HG03558 (cell line): ENCODE measurements around the gene OR9Q1.
"Not testable (repeated sequence)": the region's sequence is repeated elsewhere in the genome, so short reads cannot be mapped to it uniquely, and the experiment has no call there.

Source experiments
- ATAC-seq: cut with Tn5 transposase; IDR thresholded peaks from one replicate; pipeline ENCODE4 v1.9.1; 2021; ENCODE audit warnings: moderate number of reproducible peaks; ENCODE audit not compliant: unreplicated experiment; ENCODE audit errors: extremely low read depth

The OR9Q1 gene

DNA sequence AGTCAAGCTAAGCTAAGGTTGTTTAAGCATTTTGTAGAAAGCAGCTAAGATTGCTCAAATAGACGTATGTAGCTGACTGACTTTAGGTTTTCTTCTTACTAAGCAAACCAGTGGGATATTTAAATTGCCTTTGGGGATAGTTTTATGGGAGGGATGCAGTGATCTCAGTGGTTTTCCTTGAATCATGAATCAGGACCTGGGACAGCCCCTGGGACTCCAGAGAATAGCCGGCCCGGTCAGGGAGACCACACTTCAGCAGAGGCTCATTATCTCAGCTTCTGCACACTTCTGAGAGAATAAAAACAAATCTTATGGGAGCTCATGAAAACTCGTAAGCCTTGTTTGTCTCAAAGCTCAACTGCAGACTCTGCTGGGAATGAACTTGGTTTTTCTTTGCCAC lies 101.8 kb downstream of the OR9Q1 start, which contains the start of gene OR9I1:
Gene OR9I1, minus strand, starts transcription at position 62 of the 400 bp plus-strand sequence. CDS start 6,086 bp downstream, outside the sequence.
- no peak for ATAC-seq

DNA sequence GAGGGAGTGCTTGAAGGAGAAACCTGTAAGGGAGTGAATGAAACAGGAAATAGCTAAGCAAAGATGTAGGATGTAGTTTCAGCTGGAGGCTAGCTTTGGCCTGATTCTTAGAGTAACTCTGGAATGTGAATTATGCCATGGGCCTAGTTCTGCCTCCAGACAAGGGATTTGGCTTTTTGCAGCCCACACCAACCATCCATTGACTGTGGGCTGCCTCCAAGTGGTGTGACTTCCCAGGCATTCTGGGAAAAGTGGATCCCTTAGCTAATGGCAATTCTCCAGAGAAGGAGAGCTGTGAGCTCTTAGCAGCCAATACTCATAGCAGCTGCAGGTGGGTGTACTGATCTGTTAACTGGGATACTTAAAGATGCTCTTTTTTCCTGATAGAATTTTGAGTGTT lies 103.7 kb downstream of the OR9Q1 start:
- no peak for ATAC-seq

DNA sequence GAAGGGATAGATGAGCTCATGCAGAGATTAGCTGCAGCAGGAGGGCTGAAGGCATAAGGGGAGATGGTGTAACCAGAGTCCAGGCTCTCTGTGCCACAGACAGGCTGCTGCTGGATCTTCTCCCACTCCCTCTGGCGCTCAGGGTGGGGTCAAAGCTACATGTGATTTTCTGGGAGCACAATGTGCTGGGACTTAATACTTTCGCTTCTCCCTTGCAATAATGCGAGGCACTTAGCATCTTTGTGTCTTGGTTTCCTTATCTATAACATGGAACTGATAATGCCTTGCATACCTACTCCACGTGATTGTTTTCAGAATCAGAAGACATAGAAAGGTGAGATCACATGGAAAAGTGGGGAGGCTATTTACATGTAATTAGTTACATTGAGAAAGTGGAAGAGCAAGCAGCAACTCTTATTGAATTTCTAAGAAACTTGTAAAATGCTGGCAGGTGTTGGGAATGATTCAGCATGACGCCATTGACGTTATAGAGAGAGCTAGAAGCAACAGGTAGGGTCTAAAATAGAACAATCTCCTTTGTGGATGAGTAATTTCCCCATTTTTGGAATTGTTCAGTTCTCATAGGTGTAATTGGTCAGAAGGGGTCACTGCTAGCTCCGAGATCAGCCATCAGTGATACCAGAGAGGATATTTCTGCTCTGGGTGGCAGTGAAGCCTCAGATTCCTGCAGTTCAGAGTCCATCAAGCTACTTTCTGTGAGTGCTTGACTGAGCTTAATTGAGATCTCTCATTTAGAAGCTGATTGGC lies 109.8 kb downstream of the OR9Q1 start:
- ATAC-seq, result no peak

DNA sequence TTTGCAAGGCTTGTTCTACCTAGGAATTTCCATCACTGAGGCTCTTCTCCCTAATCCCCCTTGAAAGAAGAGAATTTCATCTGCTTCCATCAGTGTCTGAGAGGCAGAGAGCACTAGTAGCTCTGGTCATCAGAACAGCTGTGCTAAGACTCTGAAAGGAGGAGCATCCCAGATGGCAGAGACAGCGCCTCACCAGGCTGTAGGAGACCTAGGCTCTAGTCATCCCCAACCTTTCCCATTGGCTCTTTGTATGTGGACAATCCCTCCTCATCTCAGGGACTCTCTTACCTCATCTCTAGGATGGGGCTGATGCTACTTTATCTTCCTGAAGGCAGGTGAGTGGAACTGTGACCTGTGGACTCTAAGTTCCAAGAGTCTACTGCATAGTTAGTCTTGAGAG lies 110.5 kb downstream of the OR9Q1 start:
- ATAC-seq, result no peak

DNA sequence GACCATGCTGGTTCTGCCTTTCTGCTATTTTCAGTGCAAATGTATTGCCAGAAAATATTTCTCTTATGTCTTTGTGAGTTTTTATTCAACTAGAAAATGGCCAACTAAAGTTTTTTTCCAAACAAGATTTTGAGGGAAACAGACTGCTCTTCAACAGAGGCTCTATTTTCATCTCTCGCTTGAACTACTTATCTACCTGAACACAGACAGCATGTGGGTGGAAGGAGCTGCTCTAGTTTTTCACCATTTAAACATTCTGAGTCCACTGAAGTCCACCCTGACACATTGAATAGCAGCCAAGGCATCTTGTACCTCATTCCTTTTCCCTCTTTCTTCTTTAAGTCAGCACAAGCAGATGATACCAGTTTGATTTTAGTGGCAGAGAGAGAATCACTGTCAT lies 111.5 kb downstream of the OR9Q1 start:
- no peak for ATAC-seq

DNA sequence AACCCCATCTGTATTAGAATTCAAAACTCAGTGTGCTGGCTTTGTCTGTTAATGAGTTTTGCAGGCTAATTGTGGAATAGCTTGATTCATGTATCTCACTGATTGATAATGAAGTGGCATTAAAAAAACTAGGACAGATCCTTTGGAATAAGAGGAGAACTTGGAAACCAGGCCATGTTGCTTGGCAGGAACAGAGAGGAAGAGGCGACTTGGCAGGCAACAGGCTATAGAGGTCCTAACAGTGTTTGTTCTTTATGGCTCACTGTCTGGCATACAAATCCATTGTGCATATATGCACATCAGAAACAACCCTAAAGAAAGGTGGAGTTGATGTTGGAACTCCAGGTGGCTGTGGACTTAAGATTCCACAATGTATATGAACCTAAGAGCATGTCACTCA lies 119.1 kb downstream of the OR9Q1 start:
- no peak for ATAC-seq

DNA sequence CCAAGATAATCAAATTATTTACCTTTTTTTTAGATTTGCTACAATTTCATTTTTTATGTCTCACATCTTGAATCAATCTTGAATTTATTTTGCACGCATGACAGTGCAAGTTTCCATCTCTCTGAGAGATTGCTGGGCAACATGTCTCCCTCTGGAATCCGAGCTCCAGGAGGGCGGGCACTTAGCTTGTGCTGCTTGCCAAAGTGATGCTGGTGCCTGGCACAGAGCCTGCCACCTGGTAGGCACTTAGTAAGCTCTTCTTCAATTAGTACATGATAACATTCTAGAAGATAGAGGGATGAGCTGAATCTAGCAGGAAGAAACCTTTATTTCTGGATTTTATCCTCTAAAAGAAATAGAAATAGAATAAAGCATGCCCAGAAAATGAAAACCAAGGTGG lies 129.1 kb downstream of the OR9Q1 start:
- ATAC-seq, result no peak

DNA sequence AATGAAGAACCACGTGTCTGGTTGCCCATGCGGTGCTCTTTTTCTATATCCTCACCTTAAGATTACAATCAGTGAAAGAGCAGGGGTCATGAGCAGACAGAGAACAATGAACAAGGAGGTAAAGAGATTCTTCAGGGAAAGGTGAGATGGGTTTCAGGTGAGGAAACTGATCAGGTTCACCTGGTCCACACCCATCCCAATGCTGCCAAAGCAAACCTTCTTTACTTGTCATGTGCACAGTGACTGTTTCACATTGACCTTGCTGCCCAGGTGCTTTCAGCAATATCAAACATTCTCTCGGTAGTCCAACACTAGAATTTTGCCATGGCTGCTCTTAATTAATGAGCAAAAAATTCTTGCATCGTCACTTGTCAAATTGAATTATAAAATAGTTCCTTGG lies 140.7 kb downstream of the OR9Q1 start:
- ATAC-seq, result no peak

DNA sequence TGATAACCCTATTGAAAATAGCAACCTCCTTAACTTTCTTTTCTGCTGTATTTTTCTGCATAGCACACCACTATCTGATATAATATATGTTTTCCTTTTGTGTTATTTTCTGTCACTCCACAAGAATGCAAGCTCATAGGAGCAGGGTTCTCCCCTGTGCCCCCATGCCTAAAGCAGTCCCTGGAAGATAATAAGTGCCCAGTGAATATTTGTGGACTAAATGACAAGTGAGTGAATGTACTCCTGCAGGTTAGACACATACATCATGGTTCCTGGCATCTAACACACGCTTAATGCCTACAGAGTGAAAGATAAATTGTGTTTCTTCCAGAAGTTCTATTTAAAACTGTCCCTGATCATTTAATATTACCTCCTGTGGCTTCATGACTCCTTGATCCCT lies 141.3 kb downstream of the OR9Q1 start:
- ATAC-seq, result no peak

DNA sequence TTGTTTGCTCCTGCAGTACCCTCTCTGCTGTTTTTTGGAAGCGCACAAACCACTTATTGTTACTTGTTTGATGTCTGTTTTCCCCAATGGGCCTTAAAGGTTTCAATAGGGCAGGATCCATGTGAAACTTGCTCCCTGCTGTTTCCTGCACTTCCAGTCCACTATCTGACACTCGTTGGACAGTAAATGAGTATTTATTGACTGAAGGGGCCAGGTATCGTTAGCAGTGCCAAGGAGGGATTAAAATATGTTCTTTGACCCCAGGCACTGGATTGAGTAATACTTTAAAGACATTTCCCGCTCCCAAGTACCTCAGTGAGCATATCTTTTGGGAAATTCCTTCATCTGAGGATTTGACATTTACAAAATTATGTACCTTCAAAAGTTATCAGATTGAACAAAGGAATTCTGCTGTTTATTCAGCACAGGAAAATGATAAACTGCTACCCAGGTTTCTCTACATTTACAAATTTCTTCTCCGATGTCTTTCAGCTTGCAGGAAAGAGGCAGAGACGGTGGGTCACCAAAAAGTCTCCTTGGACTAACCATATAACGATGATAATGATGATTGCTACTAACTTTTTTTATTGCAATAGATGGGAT lies 141.9 kb downstream of the OR9Q1 start:
- ATAC-seq, result no peak

DNA sequence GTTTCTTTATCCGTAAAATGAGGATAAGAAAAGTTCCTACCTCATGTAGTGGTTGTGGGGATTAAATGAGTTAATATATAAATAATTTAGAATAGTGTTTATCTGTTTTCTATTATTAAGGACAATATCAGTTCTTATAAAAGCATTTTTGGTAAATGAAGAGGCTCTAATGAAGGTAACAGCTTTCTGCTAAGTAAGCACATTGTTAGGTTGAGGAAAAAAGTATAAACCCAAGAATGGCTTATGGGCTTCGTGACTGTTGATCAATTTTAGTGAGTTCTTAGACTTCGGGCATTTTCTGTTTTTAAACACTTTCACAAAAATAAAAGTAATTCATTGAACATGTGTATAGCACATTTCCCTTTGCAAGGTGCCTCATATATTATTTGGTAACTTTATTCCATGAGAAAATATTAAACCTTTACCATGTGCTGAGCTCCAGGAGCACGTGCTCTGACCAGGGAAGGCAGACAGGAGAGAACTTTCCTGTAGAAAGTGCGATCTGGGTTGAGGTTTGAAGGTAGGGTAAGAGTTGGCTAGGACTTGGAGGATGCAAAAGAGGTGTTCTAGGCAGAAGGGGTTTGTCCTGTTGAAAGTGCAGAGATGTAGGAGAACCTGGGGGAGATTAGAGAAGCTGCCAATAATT lies 153.9 kb downstream of the OR9Q1 start:
- ATAC-seq, result no peak

DNA sequence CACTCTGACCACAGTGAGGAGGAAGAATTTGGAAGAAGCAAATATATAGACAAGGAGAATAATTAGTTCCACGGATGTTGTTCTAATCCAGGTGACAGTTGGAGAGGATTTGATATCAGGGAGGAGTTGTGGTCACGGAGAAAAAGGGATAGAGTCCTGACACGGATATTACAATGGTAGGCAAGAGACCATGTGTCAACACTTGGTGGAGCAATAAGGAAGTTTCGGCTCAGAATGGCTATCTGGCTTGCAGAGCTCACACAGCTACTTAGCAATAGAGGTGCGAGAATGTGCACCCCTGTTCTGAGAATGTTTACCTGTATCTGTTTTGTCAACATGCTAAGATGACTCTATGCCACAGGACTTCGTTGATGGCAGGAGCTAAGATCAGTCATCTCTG lies 154.8 kb downstream of the OR9Q1 start:
- ATAC-seq, result no peak

DNA sequence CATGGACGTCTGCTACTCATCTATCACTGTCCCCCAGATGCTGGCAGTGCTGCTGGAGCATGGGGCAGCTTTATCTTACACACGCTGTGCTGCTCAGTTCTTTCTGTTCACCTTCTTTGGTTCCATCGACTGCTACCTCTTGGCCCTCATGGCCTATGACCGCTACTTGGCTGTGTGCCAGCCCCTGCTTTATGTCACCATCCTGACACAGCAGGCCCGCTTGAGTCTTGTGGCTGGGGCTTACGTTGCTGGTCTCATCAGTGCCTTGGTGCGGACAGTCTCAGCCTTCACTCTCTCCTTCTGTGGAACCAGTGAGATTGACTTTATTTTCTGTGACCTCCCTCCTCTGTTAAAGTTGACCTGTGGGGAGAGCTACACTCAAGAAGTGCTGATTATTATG lies 156.0 kb downstream of the OR9Q1 start:
- ATAC-seq, result no peak

DNA sequence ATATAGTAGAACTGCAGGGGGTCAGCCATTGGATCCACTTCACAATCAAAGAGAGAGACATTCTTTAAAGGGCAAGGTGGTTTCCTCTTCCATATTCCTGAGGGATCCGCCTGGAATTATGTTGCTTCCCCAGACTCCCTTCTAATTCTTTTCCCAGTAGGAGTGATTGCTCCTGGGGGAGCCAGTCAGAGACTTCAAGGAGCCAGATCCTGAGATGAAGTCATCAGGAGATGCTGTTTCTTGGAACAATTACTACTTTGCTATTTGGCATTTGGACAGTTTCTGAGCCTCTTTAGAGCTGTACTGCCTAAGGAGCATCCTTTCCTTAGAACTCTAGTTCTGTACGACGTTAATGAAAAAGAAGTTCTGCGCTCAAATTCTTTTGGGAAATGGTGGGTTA lies 163.3 kb downstream of the OR9Q1 start:
- no peak for ATAC-seq

DNA sequence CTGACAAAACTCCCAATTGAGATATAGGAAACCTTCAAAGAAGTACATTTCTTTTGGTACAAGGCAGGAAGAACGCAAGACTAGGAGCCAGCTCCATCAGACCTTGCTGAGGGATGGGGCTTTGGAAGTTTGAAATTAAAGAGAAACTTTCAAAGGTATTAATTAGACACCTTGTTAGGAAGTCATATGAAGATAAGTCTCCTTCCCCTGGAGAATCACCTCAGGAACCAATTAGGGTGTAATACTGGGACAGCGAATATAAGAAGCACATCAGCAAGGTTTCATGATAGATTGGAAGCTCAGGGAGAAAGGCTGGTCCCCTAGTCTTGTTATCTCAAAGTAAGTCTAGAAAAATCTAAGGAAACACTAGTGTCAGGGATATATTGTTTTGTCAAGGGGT lies 165.1 kb downstream of the OR9Q1 start, which contains the start of gene OR9Q2:
Gene OR9Q2, plus strand, starts transcription at position 301 of the 400 bp plus-strand sequence. CDS start 1,421 bp downstream, outside the sequence.
- ATAC-seq, result no peak

DNA sequence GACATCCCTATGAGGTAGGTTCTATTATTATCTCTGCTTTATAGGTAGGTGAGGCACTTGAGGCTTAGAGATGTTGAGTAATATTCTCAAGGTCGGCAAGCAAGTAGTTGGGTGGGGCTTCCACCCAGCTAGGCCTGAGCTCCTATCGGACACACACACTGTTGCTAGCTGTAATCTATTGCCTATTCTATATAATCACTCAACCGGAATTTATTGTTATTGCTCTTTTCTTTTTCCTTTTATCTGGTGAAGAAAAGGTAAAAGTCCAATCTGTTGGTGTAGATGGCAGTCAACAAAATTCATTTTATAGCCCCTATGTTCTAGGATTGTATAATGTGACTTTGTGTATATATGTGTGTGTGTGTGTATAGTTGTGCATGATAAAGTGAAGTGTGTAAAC lies 168.5 kb downstream of the OR9Q1 start:
- ATAC-seq, result no peak

DNA sequence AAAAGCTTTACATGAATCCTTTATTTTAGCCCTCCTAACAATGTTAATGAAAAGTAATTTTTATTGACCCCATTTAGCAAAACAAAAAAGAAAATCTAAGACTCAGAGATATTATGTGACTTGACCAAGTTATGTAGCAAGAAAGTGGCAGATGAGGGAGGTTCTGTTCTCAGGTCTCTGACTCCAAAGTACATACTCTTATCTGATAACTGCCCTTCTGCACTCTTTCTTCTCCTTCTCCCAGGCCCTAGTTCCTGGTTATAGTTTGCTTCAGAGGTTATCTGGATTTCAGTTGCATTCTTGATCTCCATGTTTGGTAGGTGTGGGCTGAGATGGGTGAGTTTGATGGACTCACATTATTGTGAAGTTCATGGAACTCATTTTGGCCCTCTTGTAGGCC lies 169.7 kb downstream of the OR9Q1 start:
- no peak for ATAC-seq

DNA sequence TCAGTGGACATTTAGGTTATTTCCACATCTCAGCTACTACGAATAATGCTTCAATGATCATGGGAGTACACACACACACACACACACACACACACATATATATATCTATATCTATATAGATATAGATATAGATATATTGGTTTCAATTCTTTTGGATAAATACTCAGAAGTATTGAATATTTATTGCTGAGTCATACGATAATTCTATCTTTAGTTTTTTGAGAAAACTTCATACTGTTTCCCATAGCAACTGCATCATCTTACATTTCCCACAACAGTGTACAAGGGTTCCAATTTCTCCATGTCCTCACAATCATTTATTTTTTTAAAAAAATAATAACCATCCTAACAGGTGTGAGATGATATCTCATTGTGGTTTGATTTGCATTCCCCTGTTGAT lies 172.3 kb downstream of the OR9Q1 start:
- no peak for ATAC-seq

DNA sequence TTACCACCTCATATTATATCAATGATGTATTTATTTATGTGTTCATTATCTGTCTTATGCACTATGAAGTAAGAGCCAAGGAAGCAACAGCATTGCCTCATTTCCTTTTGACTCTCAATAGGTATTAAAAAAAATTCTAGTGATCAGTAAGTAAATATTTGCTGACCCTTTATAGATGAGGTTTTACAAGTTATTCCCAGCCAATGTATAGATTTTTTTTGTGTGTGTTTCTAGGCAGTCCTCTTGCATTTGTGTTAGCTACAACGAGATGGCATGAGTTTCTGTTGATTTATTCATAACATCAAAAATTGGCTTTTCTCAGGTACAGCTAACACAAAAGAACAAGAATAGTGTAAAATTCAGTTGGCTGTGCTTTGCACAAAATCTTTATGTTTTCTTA lies 175.6 kb downstream of the OR9Q1 start:
- ATAC-seq, result no peak

DNA sequence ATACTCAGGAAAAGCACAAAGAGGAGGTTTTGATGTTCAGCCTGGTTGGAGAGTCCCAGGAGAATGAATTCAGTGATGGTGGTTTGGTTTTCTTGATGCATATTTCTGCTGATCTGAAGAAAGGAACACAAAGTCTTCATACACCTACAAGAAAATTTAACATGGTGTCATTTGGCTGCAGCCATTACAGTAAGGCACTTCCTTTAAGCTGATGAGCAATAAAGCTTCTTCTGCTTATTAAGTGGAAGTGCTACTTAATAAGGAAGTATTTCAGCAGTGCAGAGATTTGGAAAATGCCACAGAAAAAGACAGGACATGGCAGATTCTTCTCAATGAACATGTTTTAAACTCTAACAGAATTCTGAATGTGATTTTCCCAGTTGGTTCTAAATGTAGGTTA lies 180.4 kb downstream of the OR9Q1 start, which contains the start of gene OR1S2:
Gene OR1S2, minus strand, starts transcription at position 101 of the 400 bp plus-strand sequence. Its CDS starts 0 bp downstream, at position 101.
- ATAC-seq, result no peak

DNA sequence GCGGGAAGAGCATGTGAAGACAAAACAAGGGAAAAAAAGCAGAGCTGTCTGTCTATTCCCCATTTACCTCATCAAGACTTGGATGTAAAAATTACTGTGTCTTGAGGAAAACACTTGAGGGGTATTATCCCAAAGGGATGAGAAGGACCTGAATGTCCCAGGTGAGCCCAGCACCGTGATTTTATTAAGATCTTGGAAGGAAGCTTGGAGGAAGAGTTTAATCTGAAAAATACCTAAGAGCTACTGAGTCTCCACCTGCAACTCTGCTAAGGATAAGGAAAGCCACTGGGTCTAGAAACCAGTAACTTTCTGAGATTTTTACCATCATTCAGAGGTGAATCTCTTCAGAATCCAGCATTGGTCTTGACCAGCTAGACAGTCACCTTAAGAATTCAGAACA lies 188.7 kb downstream of the OR9Q1 start, which contains the start of gene OR1S1:
Gene OR1S1, plus strand, starts transcription at position 301 of the 400 bp plus-strand sequence.
- ATAC-seq, result not testable (repeated sequence)
